ENCODE measurements around the gene SIPA1L3.

GRCh38 chr19:38228005-38228377 is 321.0 kb downstream of the SIPA1L3 start:
- TF ChIP-seq YY1 (IDR thresholded peaks at IDR 0.05; ENCODE audit: insufficient read depth, insufficient read length): no peak
- TF ChIP-seq ZNF274 (IDR thresholded peaks at IDR 0.05; ENCODE audit: low read depth, low read length): no peak
